SKM-1 (cell line): Measurements from ENCODE around the gene GRAMD1A.
"Not testable (repeated sequence)": the region's sequence is repeated elsewhere in the genome, so short reads cannot be mapped to it uniquely, and the experiment has no call there.

Experiments
- DNase-seq: peaks from one replicate; lab custom pipeline; 2025; ENCODE audit not compliant: unreplicated experiment; lab: John Stamatoyannopoulos, UW

Gene GRAMD1A

GRCh38 chr19:34999498-35000337 lies at the start of gene GRAMD1A:
TSS of gene GRAMD1A (plus strand) at chr19:35000323. CDS start at chr19:35000479, 156 bp downstream.
- peak; percentile 83 for DNase-seq

- no peak for DNase-seq
Measured at GRCh38 chr19:34953092-34953491, 47.0 kb upstream of the GRAMD1A start.

GRCh38 chr19:34957830-34958751 lies 42.0 kb upstream of the GRAMD1A start:
- no peak for DNase-seq

- DNase-seq = no peak
Measured at GRCh38 chr19:34959021-34959420, 41.1 kb upstream of the GRAMD1A start.

GRCh38 chr19:34960103-34960805 lies 39.9 kb upstream of the GRAMD1A start:
- no peak for DNase-seq

GRCh38 chr19:34960940-34961679 lies 39.0 kb upstream of the GRAMD1A start:
- DNase-seq = no peak

GRCh38 chr19:34961775-34962686 lies 38.1 kb upstream of the GRAMD1A start:
- no peak for DNase-seq

- DNase-seq = no peak
Measured at GRCh38 chr19:34962687-34963572, 37.2 kb upstream of the GRAMD1A start.

GRCh38 chr19:34963573-34964406 lies 36.3 kb upstream of the GRAMD1A start, which contains the start of gene ZNF792:
TSS of gene ZNF792 (minus strand) at chr19:34964229. CDS start at chr19:34963662, 567 bp downstream.
- no peak for DNase-seq

GRCh38 chr19:34964598-34964997 lies 35.5 kb upstream of the GRAMD1A start:
- DNase-seq = no peak

GRCh38 chr19:34965505-34965904 lies 34.6 kb upstream of the GRAMD1A start:
- DNase-seq = not testable (repeated sequence)

- no peak for DNase-seq
Measured at GRCh38 chr19:34967551-34967950, 32.6 kb upstream of the GRAMD1A start.

- DNase-seq = no peak
Measured at GRCh38 chr19:34969721-34970120, 30.4 kb upstream of the GRAMD1A start.

- DNase-seq = not testable (repeated sequence)
Measured at GRCh38 chr19:34970185-34970780, 29.8 kb upstream of the GRAMD1A start.

- no peak for DNase-seq
Measured at GRCh38 chr19:34972163-34972705, 27.9 kb upstream of the GRAMD1A start.

- no peak for DNase-seq
Measured at GRCh38 chr19:34974646-34975045, 25.5 kb upstream of the GRAMD1A start.

- no peak for DNase-seq
Measured at GRCh38 chr19:34975056-34975455, 25.1 kb upstream of the GRAMD1A start.
